Keratinocyte (primary cell): ENCODE measurements around the gene WFDC10B.

Experiments
- EZH2 ChIP-seq: IDR thresholded peaks from one replicate; pipeline ENCODE4 v1.6.1; 2012; ENCODE audit warnings: inconsistent platforms, mild to moderate bottlenecking, low read length, moderate library complexity
- TF ChIP-seq, protein P1 (sequence below), 3 experiments: IDR thresholded peaks in 1 of 3; conservative IDR thresholded peaks in 1 of 3; optimal IDR thresholded peaks in 1 of 3; 2 replicates in 2 of 3; 3 replicates in 1 of 3; pipeline versions ENCODE3 to v1.5.1; 2011; ENCODE audit warnings: low read length in 3 of 3, mild to moderate bottlenecking in 3 of 3, moderate library complexity in 2 of 3, control low read depth in 1 of 3, inconsistent platforms in 1 of 3; ENCODE audit not compliant: insufficient read depth in 2 of 3; ENCODE audit errors: extremely low read depth in 1 of 3

DNA sequence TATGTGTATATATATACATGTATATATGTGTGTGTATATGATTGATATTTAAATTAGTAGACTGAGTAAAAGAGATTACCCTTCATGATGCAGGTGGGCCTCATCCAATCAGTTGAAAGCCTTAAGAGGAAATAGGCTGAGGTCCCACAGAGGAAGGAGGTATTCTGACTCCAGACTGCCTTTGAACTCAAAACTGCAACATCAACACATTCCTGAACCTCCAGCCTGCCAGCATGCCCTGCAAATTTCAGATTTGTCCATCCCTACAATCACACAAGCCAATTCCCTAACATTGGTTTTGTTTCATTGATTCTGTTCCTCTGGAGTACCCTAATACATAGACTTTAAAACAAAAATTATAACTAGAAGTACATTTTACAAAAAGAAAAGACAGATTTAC is 40.2 kb upstream of the WFDC10B start:
- TF ChIP-seq, protein P1, sequence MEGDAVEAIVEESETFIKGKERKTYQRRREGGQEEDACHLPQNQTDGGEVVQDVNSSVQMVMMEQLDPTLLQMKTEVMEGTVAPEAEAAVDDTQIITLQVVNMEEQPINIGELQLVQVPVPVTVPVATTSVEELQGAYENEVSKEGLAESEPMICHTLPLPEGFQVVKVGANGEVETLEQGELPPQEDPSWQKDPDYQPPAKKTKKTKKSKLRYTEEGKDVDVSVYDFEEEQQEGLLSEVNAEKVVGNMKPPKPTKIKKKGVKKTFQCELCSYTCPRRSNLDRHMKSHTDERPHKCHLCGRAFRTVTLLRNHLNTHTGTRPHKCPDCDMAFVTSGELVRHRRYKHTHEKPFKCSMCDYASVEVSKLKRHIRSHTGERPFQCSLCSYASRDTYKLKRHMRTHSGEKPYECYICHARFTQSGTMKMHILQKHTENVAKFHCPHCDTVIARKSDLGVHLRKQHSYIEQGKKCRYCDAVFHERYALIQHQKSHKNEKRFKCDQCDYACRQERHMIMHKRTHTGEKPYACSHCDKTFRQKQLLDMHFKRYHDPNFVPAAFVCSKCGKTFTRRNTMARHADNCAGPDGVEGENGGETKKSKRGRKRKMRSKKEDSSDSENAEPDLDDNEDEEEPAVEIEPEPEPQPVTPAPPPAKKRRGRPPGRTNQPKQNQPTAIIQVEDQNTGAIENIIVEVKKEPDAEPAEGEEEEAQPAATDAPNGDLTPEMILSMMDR (optimal IDR thresholded peaks at IDR 0.05 in 1 of 3, IDR thresholded peaks at IDR 0.05 in 1 of 3, conservative IDR thresholded peaks at IDR 0.05 in 1 of 3; ENCODE audit: extremely low read depth in 1 of 3, insufficient read depth in 2 of 3, low read length in 3 of 3), result no peak
- no peak for TF ChIP-seq EZH2
